Esophagus squamous epithelium (tissue), 5 donors: Measurements from ENCODE around the gene KRT7. TPM values are rescaled to one million over a fixed set of nuclear protein-coding genes. Genes with fewer than 3 reads are reported as not detected.

Source experiments
- DNase-seq: peaks from one replicate; lab custom pipeline; 2025; lab: John Stamatoyannopoulos, UW
- H3K27ac ChIP-seq, 4 donors: fragments of 200-600 bp; sonication (generic); one replicate each; pipeline ENCODE4 v1.5.1; 2016 to 2019; ENCODE audit warnings: mild to moderate bottlenecking in 1 of 4
- H3K27me3 ChIP-seq, 4 donors: fragments of 200-600 bp; sonication (generic); 1 replicate in 3 of 4; 2 replicates in 1 of 4; pipeline versions ENCODE4 v1.5.1 to v1.6.0; 2017 to 2021; ENCODE audit warnings: antibody characterized with exemption in 1 of 4
- H3K36me3 ChIP-seq, 3 donors: fragments of 200-600 bp; sonication (generic); one replicate each; pipeline ENCODE4 v1.5.1; 2016 to 2019
- H3K4me1 ChIP-seq, 3 donors: fragments of 200-600 bp; sonication (generic); one replicate each; pipeline ENCODE4 v1.5.1; 2017 to 2019
- H3K4me3 ChIP-seq, 4 donors: fragments of 200-600 bp; sonication (generic); 1 replicate in 3 of 4; 2 replicates in 1 of 4; pipeline ENCODE4 v1.5.1; 2016 to 2019; ENCODE audit warnings: mild to moderate bottlenecking in 2 of 4, moderate library complexity in 1 of 4
- H3K9me3 ChIP-seq, 3 donors: fragments of 200-600 bp; sonication (generic); one replicate each; pipeline ENCODE4 v1.5.1; 2016 to 2019
- CTCF ChIP-seq, 6 experiments: fragments of 450-650 bp in 4 of 6; fragments of 200-600 bp in 2 of 6; sonication (generic) in 2 of 6; IDR thresholded peaks; one replicate each; pipeline ENCODE4 v1.5.1; 2016 to 2019; ENCODE audit warnings: antibody characterized with exemption in 6 of 6, mild to moderate bottlenecking in 4 of 6, moderate library complexity in 4 of 6
- POLR2A ChIP-seq, 4 donors: fragments of 450-650 bp; IDR thresholded peaks; one replicate each; pipeline ENCODE4 v1.6.1; 2017; ENCODE audit warnings: antibody characterized with exemption in 4 of 4, mild to moderate bottlenecking in 4 of 4, moderate library complexity in 3 of 4
- WGBS, 2 donors: methylation state at CpG; one replicate each; pipeline ENCODE4 v1.1.5; 2018; 5-methylcytosine and 5-hydroxymethylcytosine counted together
- intact Hi-C: fragments of 100-400 bp; cut with DNase I; formaldehyde crosslinking; loops from one replicate; pipeline ENCODE4 v1.15.0; 2022
- total RNA-seq, 4 donors: library from RNA; depleted of rRNA; stranded (reverse); fragments of >200 nt; gene quantifications; one replicate each; pipeline ENCODE4 v1.1.0, GENCODE V29; 2016
- donor health status: DM: yes; HTN: yes; CAD: no.

The KRT7 gene
- total RNA-seq, 4 donors from 2014 or later, result 18.7 to 118 (median 64.4) TPM

- Histone ChIP-seq H3K4me3 (no peak overlapping the region), H3K36me3 (no peaks in the 10 kb centered on the region), H3K4me1 (peaks cover 16 to 79% (median 20%) of the 10 kb centered on the region in 3 donors), H3K9me3 (no peaks in the 10 kb centered on the region), H3K27ac (peak overlapping the region in 1 of 4 donors; percentile 60), H3K27me3 (peaks cover 0 to 4% (median 0%) of the 10 kb centered on the region in 4 donors)
- intact Hi-C loops, result no loop called here
- 39 to 41% methylated on average over 4 to 5 of the region's 7 CpGs for WGBS, 2 donors
- DNase-seq, result no peak
- no peak for TF ChIP-seq POLR2A (IDR thresholded peaks at IDR 0.05)
- no peak for TF ChIP-seq CTCF (IDR thresholded peaks at IDR 0.05)
Observed at GRCh38 chr12:52215587-52216031, 17.4 kb upstream of the KRT7 start.

DNA sequence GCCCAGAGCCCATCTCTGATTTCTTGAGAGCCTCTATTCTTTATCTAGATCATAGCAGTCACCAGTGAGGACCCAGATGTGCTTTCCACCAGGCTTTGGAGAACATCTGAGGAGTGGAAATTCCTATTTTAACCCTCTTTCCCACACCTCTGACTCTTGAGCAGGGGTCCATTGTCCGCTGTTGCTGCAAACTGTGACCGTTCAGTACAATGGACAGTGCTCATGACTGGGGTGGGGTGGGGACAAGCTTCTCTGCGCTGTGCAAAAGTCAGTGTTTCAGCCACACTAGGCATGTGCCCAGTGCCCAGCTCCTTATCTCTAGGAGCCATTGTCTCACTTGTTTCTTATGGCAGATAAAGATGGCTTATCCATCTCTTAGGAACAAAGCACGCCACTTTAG, 16.9 kb upstream of the KRT7 start:
- no peak for TF ChIP-seq CTCF (IDR thresholded peaks at IDR 0.05)
- no peak for TF ChIP-seq POLR2A (IDR thresholded peaks at IDR 0.05)
- Histone ChIP-seq H3K27ac (peak overlapping the region in 1 of 4 donors; percentile 60), H3K4me3 (no peak overlapping the region), H3K36me3 (no peaks in the 10 kb centered on the region), H3K4me1 (peaks cover 16 to 79% (median 20%) of the 10 kb centered on the region in 3 donors), H3K27me3 (peaks cover 0 to 4% (median 0%) of the 10 kb centered on the region in 4 donors), H3K9me3 (no peaks in the 10 kb centered on the region)
- intact Hi-C loops, result no loop called here
- DNase-seq, result no peak
- 83 to 88% methylated on average over 1 to 4 of the region's 4 CpGs for WGBS, 2 donors

- Histone ChIP-seq H3K27ac (peak overlapping the region in 3 of 4 donors; percentile 64 to 75 (median 73)), H3K27me3 (peaks cover 0 to 11% (median 0%) of the 10 kb centered on the region in 4 donors), H3K36me3 (no peaks in the 10 kb centered on the region), H3K4me3 (no peak overlapping the region), H3K9me3 (no peaks in the 10 kb centered on the region), H3K4me1 (peaks cover 16 to 84% (median 21%) of the 10 kb centered on the region in 3 donors)
- WGBS, 2 donors, result 11 to 17% methylated on average over 1 of the region's 1 CpG
- DNase-seq, result no peak
- TF ChIP-seq POLR2A (IDR thresholded peaks at IDR 0.05) (no peak), CTCF (IDR thresholded peaks at IDR 0.05) (no peak)
- intact Hi-C loops, result no loop called here
Observed at GRCh38 chr12:52216807-52217206, 16.2 kb upstream of the KRT7 start.

GRCh38 chr12:52217223-52217622, 15.8 kb upstream of the KRT7 start:
- H3K4me3 ChIP-seq, result no peak overlapping the region
- no peaks in the 10 kb centered on the region for H3K36me3 ChIP-seq
- TF ChIP-seq CTCF (IDR thresholded peaks at IDR 0.05), result no peak
- TF ChIP-seq POLR2A (IDR thresholded peaks at IDR 0.05), result no peak
- H3K4me1 ChIP-seq, result peaks cover 16 to 88% (median 23%) of the 10 kb centered on the region in 3 donors
- intact Hi-C loops, result no loop called here
- peaks cover 0 to 15% (median 0%) of the 10 kb centered on the region in 4 donors for H3K27me3 ChIP-seq
- 10 to 14% methylated on average over 4 to 5 of the region's 5 CpGs for WGBS, 2 donors
- H3K9me3 ChIP-seq, result no peaks in the 10 kb centered on the region
- no peak for DNase-seq
- peak overlapping the region; percentile 49 to 75 (median 68) for H3K27ac ChIP-seq

DNA sequence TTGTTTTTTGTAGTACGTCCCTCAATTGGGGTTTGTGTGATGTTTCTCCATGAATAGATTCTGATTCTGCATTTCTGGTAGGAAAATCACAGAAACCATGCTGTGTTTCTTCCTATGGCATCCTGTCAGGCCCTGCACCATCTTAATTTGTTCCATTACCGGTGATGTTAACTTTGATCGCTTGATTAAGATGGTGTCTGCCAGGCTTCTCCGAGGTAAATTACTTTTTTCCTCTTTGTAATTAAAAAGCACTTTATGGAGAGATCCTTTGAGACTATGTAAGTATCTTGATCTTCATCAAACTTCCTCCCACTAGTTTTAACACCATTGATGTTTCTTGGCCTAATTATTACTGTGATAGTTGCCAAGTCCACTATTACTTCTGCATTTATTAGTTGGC, 15.0 kb upstream of the KRT7 start:
- no peak for TF ChIP-seq CTCF (IDR thresholded peaks at IDR 0.05)
- no peak for TF ChIP-seq POLR2A (IDR thresholded peaks at IDR 0.05)
- no peaks in the 10 kb centered on the region for H3K36me3 ChIP-seq
- peak overlapping the region; percentile 49 to 75 (median 68) for H3K27ac ChIP-seq
- H3K4me1 ChIP-seq, result peaks cover 16 to 86% (median 23%) of the 10 kb centered on the region in 3 donors
- peaks cover 0 to 23% (median 0%) of the 10 kb centered on the region in 4 donors for H3K27me3 ChIP-seq
- H3K4me3 ChIP-seq, result no peak overlapping the region
- H3K9me3 ChIP-seq, result no peaks in the 10 kb centered on the region
- 56 to 73% methylated on average over 4 of the region's 4 CpGs for WGBS, 2 donors
- no peak for DNase-seq
- intact Hi-C loops, result no loop called here
